Caco-2 (cell line): ENCODE measurements around the gene ZNF311. TPM values are rescaled to one million over a fixed set of nuclear protein-coding genes. Genes with fewer than 3 reads are reported as not detected.
"Not testable (repeated sequence)": the region's sequence is repeated elsewhere in the genome, so short reads cannot be mapped to it uniquely, and the experiment has no call there.

Experiments used
- BruUV-seq: library from RNA; stranded (reverse); fragments of 400-500 nt; replicated peaks from 2 replicates; lab custom pipeline; 2021; lab: Mats Ljungman, UMichigan
- CTCF ChIA-PET: fragments of 300-600 bp; sonication (Branson Sonifier 250); formaldehyde crosslinking; loops from one replicate; lab custom pipeline; 2022; ENCODE audit warnings: antibody characterized with exemption; lab: Charles Lee
- POLR2A ChIA-PET: fragments of 300-600 bp; sonication (Branson Sonifier 250); formaldehyde crosslinking; loops from one replicate; lab custom pipeline; 2022; ENCODE audit warnings: antibody characterized with exemption; lab: Charles Lee
- DNase-seq, 2 experiments: peaks; one replicate each; pipeline versions ENCODE4 v3.0.0 to v3.0.0-alpha.2; 2020 to 2022
- H3K27me3 ChIP-seq: replicated peaks from 2 replicates; pipeline ENCODE4 v1.6.0; 2011; ENCODE audit warnings: low read length; ENCODE audit not compliant: control insufficient read depth, insufficient read depth
- H3K36me3 ChIP-seq: 2 replicates; pipeline ENCODE4 v1.5.1; 2011; ENCODE audit warnings: low read length; ENCODE audit not compliant: control insufficient read depth, insufficient read depth
- H3K4me1 ChIP-seq: fragments of 250-450 bp; sonication (Bioruptor Pico); 2 replicates; pipeline ENCODE4 v1.5.1; 2020; ENCODE audit warnings: mild to moderate bottlenecking
- H3K4me3 ChIP-seq: 2 replicates; pipeline ENCODE4 v1.5.1; 2011; ENCODE audit warnings: low read depth, mild to moderate bottlenecking, control low read depth, low read length
- H3K9me3 ChIP-seq: fragments of 250-450 bp; sonication (Bioruptor Pico); 2 replicates; pipeline ENCODE4 v1.5.1; 2020; ENCODE audit warnings: mild to moderate bottlenecking, moderate library complexity
- H3K27ac Mint-ChIP-seq: one replicate; pipeline ENCODE4 v1.8.0; 2022; ENCODE audit warnings: mixed read lengths; ENCODE audit not compliant: unreplicated experiment
- H3K27me3 Mint-ChIP-seq: one replicate; pipeline ENCODE4 v1.8.0; 2022; ENCODE audit warnings: mixed read lengths; ENCODE audit not compliant: insufficient read depth, unreplicated experiment
- H3K36me3 Mint-ChIP-seq: one replicate; pipeline ENCODE4 v1.8.0; 2022; ENCODE audit warnings: mild to moderate bottlenecking, mixed read lengths; ENCODE audit not compliant: insufficient read depth, unreplicated experiment
- H3K4me1 Mint-ChIP-seq: one replicate; pipeline ENCODE4 v1.8.0; 2022; ENCODE audit warnings: low read depth, mixed read lengths; ENCODE audit not compliant: unreplicated experiment
- H3K4me3 Mint-ChIP-seq: one replicate; pipeline ENCODE4 v1.8.0; 2022; ENCODE audit warnings: mild to moderate bottlenecking, moderate library complexity, mixed read lengths; ENCODE audit not compliant: unreplicated experiment
- H3K9me3 Mint-ChIP-seq: one replicate; pipeline ENCODE4 v1.8.0; 2022; ENCODE audit warnings: mixed read lengths; ENCODE audit not compliant: unreplicated experiment
- intact Hi-C: fragments of 100-400 bp; cut with micrococcal nuclease; formaldehyde crosslinking; loops from one replicate; pipeline ENCODE4 v1.10.0; 2022; ENCODE audit not compliant: unreplicated experiment
- total RNA-seq: library from RNA; stranded (reverse); gene quantifications from 2 replicates; pipeline ENCODE4 v1.2.3, GENCODE V29; 2022
- TF ChIP-seq, protein P1 (sequence below), 2 experiments: fragments of 200-600 bp in 1 of 2; IDR thresholded peaks; 1 replicate in 1 of 2; 2 replicates in 1 of 2; pipeline versions ENCODE4 v1.5.1 to v1.8.0; 2011 to 2022; ENCODE audit warnings: antibody characterized with exemption in 1 of 2, control low read depth in 1 of 2, inconsistent platforms in 1 of 2, low read depth in 1 of 2, low read length in 1 of 2, mild to moderate bottlenecking in 1 of 2, moderate library complexity in 1 of 2; ENCODE audit not compliant: insufficient read depth in 1 of 2, severe bottlenecking in 1 of 2, unreplicated experiment in 1 of 2

ZNF311 gene
- total RNA-seq, 1 experiment from 2014 or later, result 2.9 TPM

DNA sequence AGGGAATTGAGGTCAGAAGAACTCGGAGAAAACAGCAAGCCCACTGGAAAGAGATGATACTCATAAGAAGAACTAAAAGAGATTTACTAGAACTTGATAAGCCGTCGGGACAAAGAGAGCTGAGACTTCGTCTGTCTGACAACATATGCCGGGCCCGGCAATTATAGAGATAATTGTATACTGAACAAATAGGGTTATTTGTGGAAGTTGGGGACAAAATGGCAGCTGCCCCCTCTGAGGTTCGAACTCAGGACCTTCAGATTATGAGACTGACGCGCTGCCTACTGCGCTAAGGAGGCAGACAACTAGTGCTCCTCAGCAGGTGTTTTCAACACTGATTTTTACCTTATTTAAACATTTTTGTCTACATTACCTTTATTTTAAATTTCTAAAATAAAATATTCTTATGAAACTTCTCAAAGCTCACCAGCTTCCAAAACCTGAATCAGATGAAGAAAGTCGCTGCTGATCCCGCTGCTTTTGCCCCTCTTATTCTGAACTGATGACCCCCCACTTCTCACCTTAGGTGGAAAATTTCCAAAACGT, 52.0 kb downstream of the ZNF311 start:
- TF ChIP-seq, protein P1, sequence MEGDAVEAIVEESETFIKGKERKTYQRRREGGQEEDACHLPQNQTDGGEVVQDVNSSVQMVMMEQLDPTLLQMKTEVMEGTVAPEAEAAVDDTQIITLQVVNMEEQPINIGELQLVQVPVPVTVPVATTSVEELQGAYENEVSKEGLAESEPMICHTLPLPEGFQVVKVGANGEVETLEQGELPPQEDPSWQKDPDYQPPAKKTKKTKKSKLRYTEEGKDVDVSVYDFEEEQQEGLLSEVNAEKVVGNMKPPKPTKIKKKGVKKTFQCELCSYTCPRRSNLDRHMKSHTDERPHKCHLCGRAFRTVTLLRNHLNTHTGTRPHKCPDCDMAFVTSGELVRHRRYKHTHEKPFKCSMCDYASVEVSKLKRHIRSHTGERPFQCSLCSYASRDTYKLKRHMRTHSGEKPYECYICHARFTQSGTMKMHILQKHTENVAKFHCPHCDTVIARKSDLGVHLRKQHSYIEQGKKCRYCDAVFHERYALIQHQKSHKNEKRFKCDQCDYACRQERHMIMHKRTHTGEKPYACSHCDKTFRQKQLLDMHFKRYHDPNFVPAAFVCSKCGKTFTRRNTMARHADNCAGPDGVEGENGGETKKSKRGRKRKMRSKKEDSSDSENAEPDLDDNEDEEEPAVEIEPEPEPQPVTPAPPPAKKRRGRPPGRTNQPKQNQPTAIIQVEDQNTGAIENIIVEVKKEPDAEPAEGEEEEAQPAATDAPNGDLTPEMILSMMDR (IDR thresholded peaks at IDR 0.05; ENCODE audit: insufficient read depth in 1 of 2, low read depth in 1 of 2, low read length in 1 of 2, severe bottlenecking in 1 of 2, unreplicated experiment in 1 of 2), result no peak
- H3K4me1 ChIP-seq, result peaks cover 18% of the 10 kb centered on the region
- intact Hi-C loops, result loop anchor here (1.0 to 2.0 kb wide), 3 partner anchors 9 to 64 kb away; no protein-coding TSS in a partner anchor
- H3K4me3 ChIP-seq, result peak overlapping the region; percentile 65
- Mint-ChIP-seq H3K4me3 (peak overlapping the region; percentile 85), H3K27ac (peak overlapping the region; percentile 84), H3K27me3 (peaks cover 3% of the 10 kb centered on the region), H3K36me3 (peaks cover 37% of the 10 kb centered on the region), H3K4me1 (peaks cover 16% of the 10 kb centered on the region), H3K9me3 (no peaks in the 10 kb centered on the region)
- ChIA-PET CTCF (interaction anchor here (0.9 kb wide), 1 partner anchor 28 kb away, joined by 3 read pairs; no protein-coding TSS in a partner anchor), POLR2A (no interaction called here)
- BruUV-seq, result no TSS peak
- peak; percentile 65 to 69 for DNase-seq
- no peaks in the 10 kb centered on the region for H3K9me3 ChIP-seq
- no peaks in the 10 kb centered on the region for H3K27me3 ChIP-seq
- H3K36me3 ChIP-seq, result no peaks in the 10 kb centered on the region

DNA sequence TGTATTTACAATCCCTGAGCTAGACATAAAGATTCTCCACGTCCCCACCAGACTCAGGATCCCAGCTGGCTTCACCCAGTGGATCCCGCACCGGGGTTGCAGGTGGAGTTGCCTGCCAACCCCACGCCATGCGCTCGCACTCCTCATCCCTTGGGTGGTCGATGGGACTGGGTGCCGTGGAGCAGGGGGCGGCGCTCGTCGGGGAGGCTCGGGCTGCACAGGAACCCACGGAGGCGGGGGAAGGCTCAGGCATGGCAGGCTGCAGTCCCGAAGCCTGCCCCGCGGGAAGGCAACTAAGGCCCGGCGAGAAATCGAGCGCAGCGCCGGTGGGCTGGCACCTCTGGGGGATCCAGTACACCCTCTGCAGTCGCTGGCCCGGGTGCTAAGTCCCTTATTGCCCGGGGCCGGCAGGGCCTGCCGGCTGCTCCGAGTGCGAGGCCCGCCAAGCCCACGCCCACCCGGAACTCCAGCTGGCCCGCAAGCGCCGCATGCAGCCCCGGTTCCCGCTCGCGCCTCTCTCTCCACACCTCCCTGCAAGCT, 55.4 kb downstream of the ZNF311 start:
- Mint-ChIP-seq H3K36me3 (peaks cover 53% of the 10 kb centered on the region), H3K4me1 (peaks cover 42% of the 10 kb centered on the region)
- H3K27me3 ChIP-seq, H3K27ac Mint-ChIP-seq, DNase-seq, H3K4me3 Mint-ChIP-seq, H3K36me3 ChIP-seq, BruUV-seq, H3K9me3 Mint-ChIP-seq, H3K9me3 ChIP-seq, POLR2A ChIA-PET, H3K4me3 ChIP-seq, CTCF ChIA-PET, H3K27me3 Mint-ChIP-seq, intact Hi-C loops: not testable (repeated sequence)
- H3K4me1 ChIP-seq, result peaks cover 22% of the 10 kb centered on the region

DNA sequence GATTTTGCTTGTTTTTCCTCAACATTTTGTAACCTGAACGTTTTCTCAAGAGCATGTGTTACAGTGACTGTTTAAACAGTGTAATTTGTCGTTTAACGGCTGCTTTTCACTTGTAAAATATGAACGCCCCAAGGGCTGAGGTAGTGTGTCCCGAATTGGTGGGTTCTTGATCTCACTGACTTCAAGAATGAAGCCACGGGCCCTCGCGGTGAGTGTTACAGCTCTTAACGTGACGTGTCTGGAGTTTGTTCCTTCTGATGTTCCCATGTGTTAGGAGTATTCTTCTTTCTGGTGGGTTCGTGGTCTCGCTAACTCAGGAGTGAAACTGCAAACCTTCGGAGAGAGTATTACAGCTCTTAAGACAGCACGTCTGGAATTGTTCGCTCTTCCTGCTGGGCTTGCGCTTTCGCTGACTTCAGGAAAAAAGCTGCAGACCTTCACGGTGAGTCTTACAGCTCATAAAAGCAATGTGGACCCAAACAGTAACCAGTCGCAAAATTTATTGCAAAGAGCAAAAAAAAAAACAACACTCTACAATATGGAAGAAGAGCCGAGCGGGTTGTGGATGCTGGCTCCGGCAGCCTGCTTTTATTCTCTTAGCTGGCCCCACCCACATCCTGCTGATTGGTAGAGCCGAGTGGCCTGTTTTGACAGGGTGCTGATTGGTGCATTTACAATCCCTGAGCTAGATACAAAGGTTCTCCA, 56.2 kb downstream of the ZNF311 start:
- H3K4me3 ChIP-seq, result no peak overlapping the region
- TSS peak; percentile 95 for BruUV-seq
- TF ChIP-seq, protein P1 (IDR thresholded peaks at IDR 0.05; ENCODE audit: insufficient read depth in 1 of 2, low read depth in 1 of 2, low read length in 1 of 2, severe bottlenecking in 1 of 2, unreplicated experiment in 1 of 2), result no peak

More for the DNA sequence above, 56.2 kb downstream of the ZNF311 start:
- H3K4me1 ChIP-seq, result peaks cover 23% of the 10 kb centered on the region
- CTCF ChIA-PET, result no interaction called here
- peaks cover 3% of the 10 kb centered on the region for H3K27me3 Mint-ChIP-seq
- no peaks in the 10 kb centered on the region for H3K9me3 Mint-ChIP-seq
- no peak overlapping the region for H3K4me3 Mint-ChIP-seq
- H3K36me3 ChIP-seq, result no peaks in the 10 kb centered on the region; the same call in 1 of the 2 replicates
- peaks cover 42% of the 10 kb centered on the region for H3K4me1 Mint-ChIP-seq
- H3K27ac Mint-ChIP-seq, result peak overlapping the region; percentile 37
- DNase-seq, result no peak
- H3K36me3 Mint-ChIP-seq, result peaks cover 59% of the 10 kb centered on the region
- intact Hi-C loops, result loop anchor here (1.0 kb wide), 1 partner anchor 32 kb away; no protein-coding TSS in a partner anchor
- H3K9me3 ChIP-seq, result no peaks in the 10 kb centered on the region
- POLR2A ChIA-PET, result interaction anchor here (0.7 kb wide), 1 partner anchor 1476 kb away, joined by 4 read pairs; the partner anchor contains the start of gene ZNF184
- no peaks in the 10 kb centered on the region for H3K27me3 ChIP-seq
